HCT116 (cell line): ENCODE data around the gene AFP. TPM values are rescaled to one million over a fixed set of nuclear protein-coding genes. Genes with fewer than 3 reads are reported as not detected.

ENCODE experiments used
- ATAC-seq: fragments of 200-7000 bp; cut with Tn5 transposase; 2 replicates; pipeline ENCODE4 v1.9.1; 2020; ENCODE audit warnings: mild to moderate bottlenecking, moderate library complexity
- BruUV-seq: library from RNA; stranded (reverse); fragments of 400-500 nt; replicated peaks from 2 replicates; lab custom pipeline; 2021; lab: Mats Ljungman, UMichigan
- CTCF ChIA-PET: fragments of 300-600 bp; sonication (Branson Sonifier 250); formaldehyde crosslinking; loops from one replicate; lab custom pipeline; 2021; ENCODE audit warnings: antibody characterized with exemption; lab: Charles Lee
- POLR2A ChIA-PET: fragments of 300-600, 350-600 bp; sonication (Branson Sonifier 250); formaldehyde crosslinking; loops from one replicate; lab custom pipeline; 2021; ENCODE audit warnings: antibody characterized with exemption; lab: Charles Lee
- RAD21 ChIA-PET, 2 experiments: fragments of 300-600 bp; sonication (Branson Sonifier 250); formaldehyde crosslinking; loops; one replicate each; lab custom pipeline; 2023; ENCODE audit warnings: low total read pairs in 2 of 2; ENCODE audit not compliant: uncharacterized antibody in 2 of 2, unreplicated experiment in 2 of 2, low non-redundant PET in 1 of 2; lab: Charles Lee
- DNase-seq: peaks from one replicate; pipeline ENCODE4 v3.0.0-alpha.2; 2010; ENCODE audit warnings: low read depth, low spot score
- H2AFZ ChIP-seq: fragments of 200-600 bp; shearing (Covaris generic), sonication (generic); 2 replicates; pipeline ENCODE4 v1.6.1; 2017; ENCODE audit warnings: low read depth, mixed run types, mixed read lengths, antibody characterized with exemption, low read length; ENCODE audit not compliant: poor library complexity, severe bottlenecking
- H3K27ac ChIP-seq: 2 replicates; pipeline ENCODE4 v1.5.1; 2012; ENCODE audit warnings: low read depth, low read length
- H3K27me3 ChIP-seq: fragments of 200-600 bp; sonication (generic); 2 replicates; pipeline ENCODE4 v1.6.1; 2016; ENCODE audit warnings: mixed run types, low read length, mixed read lengths; ENCODE audit not compliant: insufficient read depth
- H3K36me3 ChIP-seq, 2 experiments: fragments of 200-500 bp in 1 of 2; fragments of 200-600 bp in 1 of 2; sonication (Bioruptor generic) in 1 of 2; sonication (generic) in 1 of 2; 2 replicates each; pipeline versions ENCODE4 v1.5.1 to v1.6.1; 2014 to 2016; ENCODE audit warnings: low read length in 2 of 2, inconsistent platforms in 1 of 2, mixed read lengths in 1 of 2, mixed run types in 1 of 2; ENCODE audit not compliant: insufficient read depth in 2 of 2, control insufficient read depth in 1 of 2
- H3K4me1 ChIP-seq, 2 experiments: fragments of 200-600 bp in 1 of 2; sonication (generic) in 1 of 2; 2 replicates each; pipeline versions ENCODE4 v1.5.1 to v1.6.1; 2012 to 2017; ENCODE audit warnings: low read length in 2 of 2, inconsistent platforms in 1 of 2, mild to moderate bottlenecking in 1 of 2, mixed read lengths in 1 of 2, mixed run types in 1 of 2, moderate library complexity in 1 of 2; ENCODE audit not compliant: insufficient read depth in 2 of 2, control insufficient read depth in 1 of 2
- H3K4me2 ChIP-seq: fragments of 200-600 bp; sonication (generic); 2 replicates; pipeline ENCODE4 v1.6.1; 2017; ENCODE audit warnings: mixed run types, low read length, mixed read lengths
- H3K4me3 ChIP-seq, 2 experiments: fragments of 200-600 bp in 1 of 2; sonication (generic) in 1 of 2; replicated peaks in 1 of 2; 2 replicates each; pipeline ENCODE4 v1.5.1; 2011 to 2016; ENCODE audit warnings: low read length in 2 of 2, control low read depth in 1 of 2, low read depth in 1 of 2, mild to moderate bottlenecking in 1 of 2, mixed read lengths in 1 of 2, mixed run types in 1 of 2
- H3K79me2 ChIP-seq: fragments of 200-600 bp; sonication (generic); 2 replicates; pipeline ENCODE4 v1.6.1; 2017; ENCODE audit warnings: mild to moderate bottlenecking, mixed run types, low read length, moderate library complexity, mixed read lengths; ENCODE audit not compliant: insufficient read depth
- H3K9ac ChIP-seq: fragments of 200-600 bp; sonication (generic); 2 replicates; pipeline ENCODE4 v1.6.1; 2016; ENCODE audit warnings: low read length, mixed read lengths
- H3K9me2 ChIP-seq: fragments of 200-600 bp; sonication (generic), shearing (Covaris generic); 2 replicates; pipeline ENCODE4 v1.6.1; 2017; ENCODE audit warnings: mixed run types, mild to moderate bottlenecking, moderate library complexity; ENCODE audit not compliant: insufficient read depth
- H3K9me3 ChIP-seq, 2 experiments: fragments of 200-500 bp in 1 of 2; fragments of 200-600 bp in 1 of 2; sonication (Bioruptor generic) in 1 of 2; sonication (generic) in 1 of 2; 2 replicates each; pipeline ENCODE4 v1.6.1; 2014 to 2017; ENCODE audit warnings: low read length in 2 of 2, mixed read lengths in 2 of 2, inconsistent platforms in 1 of 2, low read depth in 1 of 2, mild to moderate bottlenecking in 1 of 2, mixed run types in 1 of 2, moderate library complexity in 1 of 2; ENCODE audit not compliant: control insufficient read depth in 1 of 2, insufficient read depth in 1 of 2
- H4K20me1 ChIP-seq: fragments of 200-600 bp; sonication (generic), shearing (Covaris generic); 2 replicates; pipeline ENCODE4 v1.6.1; 2017; ENCODE audit warnings: mixed run types, mild to moderate bottlenecking, moderate library complexity; ENCODE audit not compliant: insufficient read depth
- ATF3 ChIP-seq: IDR thresholded peaks from 2 replicates; pipeline ENCODE4 v1.6.1; 2012
- CEBPB ChIP-seq: IDR thresholded peaks from 2 replicates; pipeline ENCODE4 v1.6.1; 2012; ENCODE audit warnings: low read depth
- EGR1 ChIP-seq: IDR thresholded peaks from 2 replicates; pipeline ENCODE4 v1.6.1; 2012; ENCODE audit warnings: low read depth
- EZH2phosphoT487 ChIP-seq: fragments of 200-600 bp; IDR thresholded peaks from 2 replicates; pipeline ENCODE4 v1.6.1; 2018; ENCODE audit warnings: antibody characterized with exemption, borderline replicate concordance
- FOSL1 ChIP-seq: IDR thresholded peaks from 2 replicates; pipeline ENCODE4 v1.6.1; 2012; ENCODE audit warnings: low read depth
- POLR2AphosphoS5 ChIP-seq: IDR thresholded peaks from 2 replicates; pipeline ENCODE4 v1.6.1; 2011; ENCODE audit warnings: mild to moderate bottlenecking, low read depth, low read length, moderate library complexity
- RAD21 ChIP-seq: IDR thresholded peaks from 2 replicates; pipeline ENCODE4 v1.6.1; 2012; ENCODE audit warnings: low read depth, mild to moderate bottlenecking
- SRF ChIP-seq: IDR thresholded peaks from 2 replicates; pipeline ENCODE4 v1.6.1; 2012; ENCODE audit warnings: low read depth
- TCF7L2 ChIP-seq: IDR thresholded peaks from 2 replicates; pipeline ENCODE4 v1.7.0; 2011; ENCODE audit warnings: borderline replicate concordance, inconsistent platforms; ENCODE audit not compliant: insufficient read depth, insufficient read length; ENCODE audit errors: extremely low read depth
- YY1 ChIP-seq: IDR thresholded peaks from 2 replicates; pipeline ENCODE4 v1.6.1; 2011; ENCODE audit warnings: low read length, low read depth, moderate library complexity, mild to moderate bottlenecking; ENCODE audit not compliant: insufficient replicate concordance; ENCODE audit errors: extremely low read depth
- ZFX ChIP-seq: fragments of 450-650 bp; IDR thresholded peaks from 2 replicates; pipeline ENCODE4 v1.6.1; 2017
- ZNF274 ChIP-seq: fragments of 200-500 bp; sonication (Bioruptor generic); IDR thresholded peaks from 2 replicates; pipeline ENCODE4 v1.6.1; 2014; ENCODE audit warnings: mild to moderate bottlenecking, low read depth, low read length, inconsistent platforms
- intact Hi-C: fragments of 100-400 bp; cut with micrococcal nuclease; formaldehyde crosslinking; loops from 2 replicates; pipeline ENCODE4 v1.10.0; 2022
- total RNA-seq: library from RNA; stranded (reverse); gene quantifications from one replicate; pipeline ENCODE4 v1.2.1, GENCODE V29; 2021; ENCODE audit not compliant: unreplicated experiment
- TF ChIP-seq, protein P1 (sequence below): IDR thresholded peaks from 2 replicates; pipeline ENCODE4 v1.6.1; 2012
- TF ChIP-seq, protein P2 (sequence below): IDR thresholded peaks from 2 replicates; pipeline ENCODE4 v1.6.1; 2012; ENCODE audit warnings: low read depth
- TF ChIP-seq, protein P3 (sequence below): IDR thresholded peaks from 2 replicates; pipeline ENCODE4 v1.6.1; 2011; ENCODE audit warnings: mild to moderate bottlenecking, low read length, moderate library complexity; ENCODE audit not compliant: insufficient replicate concordance; ENCODE audit errors: extremely low read depth

The AFP gene
- total RNA-seq, 1 experiment from 2014 or later = 1.6 TPM

DNA sequence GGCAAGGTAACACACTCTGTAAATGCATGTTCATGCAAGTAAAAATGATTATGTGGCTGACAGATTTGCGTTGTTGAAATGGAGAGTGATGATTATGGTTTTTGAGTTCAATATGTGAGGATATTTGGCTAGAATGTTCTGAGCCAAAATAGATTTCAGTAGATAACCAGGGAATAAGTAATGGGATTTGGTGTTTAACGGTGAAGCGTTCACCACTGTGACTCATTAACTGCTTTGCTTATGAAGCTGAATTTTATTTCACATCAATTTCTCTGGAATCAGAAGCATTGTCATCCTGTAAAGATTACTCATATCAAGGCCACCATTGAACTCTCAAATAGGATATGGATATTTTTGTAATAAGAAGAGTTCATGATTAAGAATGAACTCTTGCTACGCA, 11.7 kb downstream of the AFP start:
- DNase-seq (no peak), ATAC-seq (no peak)
- Histone ChIP-seq H3K9me3 (no peaks in the 10 kb centered on the region), H3K27ac (no peak overlapping the region), H3K27me3 (no peaks in the 10 kb centered on the region), H3K4me3 (no peak overlapping the region), H3K9ac (no peak overlapping the region), H3K36me3 (no peaks in the 10 kb centered on the region), H2AFZ (no peak overlapping the region), H3K79me2 (no peaks in the 10 kb centered on the region), H3K9me2 (no peaks in the 10 kb centered on the region), H3K4me2 (no peak overlapping the region), H3K4me1 (no peaks in the 10 kb centered on the region), H4K20me1 (no peaks in the 10 kb centered on the region)
- intact Hi-C loops = loop anchor here (10.0 kb wide), 1 partner anchor 133 kb away; no protein-coding TSS in a partner anchor
- POLR2A ChIA-PET = no interaction called here
- no TSS peak for BruUV-seq
- CTCF ChIA-PET = no interaction called here
- RAD21 ChIA-PET = no interaction called here
- TF ChIP-seq ZFX (no peak), TCF7L2 (no peak), FOSL1 (no peak), EZH2phosphoT487 (no peak), CEBPB (no peak), YY1 (no peak), ATF3 (no peak), EGR1 (no peak), RAD21 (no peak), POLR2AphosphoS5 (no peak), ZNF274 (no peak), SRF (no peak)
- TF ChIP-seq, protein P1, sequence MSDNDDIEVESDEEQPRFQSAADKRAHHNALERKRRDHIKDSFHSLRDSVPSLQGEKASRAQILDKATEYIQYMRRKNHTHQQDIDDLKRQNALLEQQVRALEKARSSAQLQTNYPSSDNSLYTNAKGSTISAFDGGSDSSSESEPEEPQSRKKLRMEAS = no peak
- TF ChIP-seq, protein P2, sequence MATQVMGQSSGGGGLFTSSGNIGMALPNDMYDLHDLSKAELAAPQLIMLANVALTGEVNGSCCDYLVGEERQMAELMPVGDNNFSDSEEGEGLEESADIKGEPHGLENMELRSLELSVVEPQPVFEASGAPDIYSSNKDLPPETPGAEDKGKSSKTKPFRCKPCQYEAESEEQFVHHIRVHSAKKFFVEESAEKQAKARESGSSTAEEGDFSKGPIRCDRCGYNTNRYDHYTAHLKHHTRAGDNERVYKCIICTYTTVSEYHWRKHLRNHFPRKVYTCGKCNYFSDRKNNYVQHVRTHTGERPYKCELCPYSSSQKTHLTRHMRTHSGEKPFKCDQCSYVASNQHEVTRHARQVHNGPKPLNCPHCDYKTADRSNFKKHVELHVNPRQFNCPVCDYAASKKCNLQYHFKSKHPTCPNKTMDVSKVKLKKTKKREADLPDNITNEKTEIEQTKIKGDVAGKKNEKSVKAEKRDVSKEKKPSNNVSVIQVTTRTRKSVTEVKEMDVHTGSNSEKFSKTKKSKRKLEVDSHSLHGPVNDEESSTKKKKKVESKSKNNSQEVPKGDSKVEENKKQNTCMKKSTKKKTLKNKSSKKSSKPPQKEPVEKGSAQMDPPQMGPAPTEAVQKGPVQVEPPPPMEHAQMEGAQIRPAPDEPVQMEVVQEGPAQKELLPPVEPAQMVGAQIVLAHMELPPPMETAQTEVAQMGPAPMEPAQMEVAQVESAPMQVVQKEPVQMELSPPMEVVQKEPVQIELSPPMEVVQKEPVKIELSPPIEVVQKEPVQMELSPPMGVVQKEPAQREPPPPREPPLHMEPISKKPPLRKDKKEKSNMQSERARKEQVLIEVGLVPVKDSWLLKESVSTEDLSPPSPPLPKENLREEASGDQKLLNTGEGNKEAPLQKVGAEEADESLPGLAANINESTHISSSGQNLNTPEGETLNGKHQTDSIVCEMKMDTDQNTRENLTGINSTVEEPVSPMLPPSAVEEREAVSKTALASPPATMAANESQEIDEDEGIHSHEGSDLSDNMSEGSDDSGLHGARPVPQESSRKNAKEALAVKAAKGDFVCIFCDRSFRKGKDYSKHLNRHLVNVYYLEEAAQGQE = no peak
- TF ChIP-seq, protein P3, sequence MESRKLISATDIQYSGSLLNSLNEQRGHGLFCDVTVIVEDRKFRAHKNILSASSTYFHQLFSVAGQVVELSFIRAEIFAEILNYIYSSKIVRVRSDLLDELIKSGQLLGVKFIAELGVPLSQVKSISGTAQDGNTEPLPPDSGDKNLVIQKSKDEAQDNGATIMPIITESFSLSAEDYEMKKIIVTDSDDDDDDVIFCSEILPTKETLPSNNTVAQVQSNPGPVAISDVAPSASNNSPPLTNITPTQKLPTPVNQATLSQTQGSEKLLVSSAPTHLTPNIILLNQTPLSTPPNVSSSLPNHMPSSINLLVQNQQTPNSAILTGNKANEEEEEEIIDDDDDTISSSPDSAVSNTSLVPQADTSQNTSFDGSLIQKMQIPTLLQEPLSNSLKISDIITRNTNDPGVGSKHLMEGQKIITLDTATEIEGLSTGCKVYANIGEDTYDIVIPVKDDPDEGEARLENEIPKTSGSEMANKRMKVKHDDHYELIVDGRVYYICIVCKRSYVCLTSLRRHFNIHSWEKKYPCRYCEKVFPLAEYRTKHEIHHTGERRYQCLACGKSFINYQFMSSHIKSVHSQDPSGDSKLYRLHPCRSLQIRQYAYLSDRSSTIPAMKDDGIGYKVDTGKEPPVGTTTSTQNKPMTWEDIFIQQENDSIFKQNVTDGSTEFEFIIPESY = no peak
